HG03097 (cell line): ENCODE results near the gene C12orf57.

Source experiments
- ATAC-seq: cut with Tn5 transposase; IDR thresholded peaks from one replicate; pipeline ENCODE4 v1.9.1; 2021; ENCODE audit not compliant: unreplicated experiment, low FRiP score

The C12orf57 gene

GRCh38 chr12:6981152-6982052 is 37.6 kb downstream of the C12orf57 start:
- no peak for ATAC-seq

- ATAC-seq: no peak
These were observed 38.7 kb downstream of the C12orf57 start for GRCh38 chr12:6982532-6982931.

GRCh38 chr12:6987956-6988553 is 44.2 kb downstream of the C12orf57 start:
- ATAC-seq: no peak
